OCI-LY1 (cell line): ENCODE data around the gene SLC28A1.

Experiments used
- H2AFZ ChIP-seq: fragments of 200-600 bp; sonication (generic), shearing (Covaris generic); 2 replicates; pipeline ENCODE4 v1.6.0; 2014; ENCODE audit warnings: antibody characterized with exemption, mild to moderate bottlenecking, low read length
- H3F3A ChIP-seq: fragments of 200-600 bp; sonication (generic), shearing (Covaris generic); 2 replicates; pipeline ENCODE4 v1.6.0; 2014; ENCODE audit warnings: mild to moderate bottlenecking, antibody characterized with exemption, low read length, moderate library complexity; ENCODE audit not compliant: insufficient read depth
- H3K27ac ChIP-seq: fragments of 200-600 bp; sonication (generic); 2 replicates; pipeline ENCODE4 v1.5.1; 2014; ENCODE audit warnings: low read length, mixed run types, mild to moderate bottlenecking, low read depth; ENCODE audit not compliant: poor library complexity, severe bottlenecking
- H3K27me3 ChIP-seq: fragments of 200-600 bp; sonication (generic); 2 replicates; pipeline ENCODE4 v1.6.0; 2014; ENCODE audit warnings: antibody characterized with exemption, mild to moderate bottlenecking, low read length, moderate library complexity; ENCODE audit not compliant: insufficient read depth
- H3K36me3 ChIP-seq: fragments of 200-600 bp; sonication (generic); 2 replicates; pipeline ENCODE4 v1.6.1; 2014; ENCODE audit warnings: mild to moderate bottlenecking, antibody characterized with exemption, low read length, moderate library complexity, mixed read lengths; ENCODE audit not compliant: insufficient read depth
- H3K4me1 ChIP-seq: fragments of 200-600 bp; sonication (generic); 2 replicates; pipeline ENCODE4 v1.5.1; 2014; ENCODE audit warnings: mild to moderate bottlenecking, low read length, moderate library complexity; ENCODE audit not compliant: insufficient read depth, severe bottlenecking
- H3K4me2 ChIP-seq: fragments of 200-600 bp; sonication (generic), shearing (Covaris generic); 2 replicates; pipeline ENCODE4 v1.6.1; 2014; ENCODE audit warnings: low read length
- H3K4me3 ChIP-seq: fragments of 200-600 bp; sonication (generic); 2 replicates; pipeline ENCODE4 v1.5.1; 2014; ENCODE audit warnings: low read length, low read depth, mild to moderate bottlenecking, mixed read lengths; ENCODE audit not compliant: poor library complexity, severe bottlenecking
- H3K79me2 ChIP-seq: fragments of 200-600 bp; shearing (Covaris generic); 2 replicates; pipeline ENCODE4 v1.6.1; 2016; ENCODE audit warnings: mixed run types, low read length, mixed read lengths; ENCODE audit not compliant: insufficient read depth
- H3K9ac ChIP-seq: fragments of 200-600 bp; sonication (generic), shearing (Covaris generic); 2 replicates; pipeline ENCODE4 v1.6.1; 2014; ENCODE audit warnings: mild to moderate bottlenecking, low read length, mixed read lengths
- H3K9me2 ChIP-seq: fragments of 200-600 bp; sonication (generic), shearing (Covaris generic); 2 replicates; pipeline ENCODE4 v1.6.1; 2014; ENCODE audit warnings: low read depth, mild to moderate bottlenecking, low read length, mixed read lengths
- H3K9me3 ChIP-seq: fragments of 200-600 bp; shearing (Covaris generic); 2 replicates; pipeline ENCODE4 v1.6.1; 2014; ENCODE audit warnings: low read length, mixed read lengths
- H4K20me1 ChIP-seq: fragments of 200-600 bp; sonication (generic), shearing (Covaris generic); 2 replicates; pipeline ENCODE4 v1.6.0; 2016; ENCODE audit warnings: mild to moderate bottlenecking, low read length; ENCODE audit not compliant: insufficient read depth
- CTCF ChIP-seq: fragments of 200-600 bp; sonication (generic), shearing (Covaris generic); IDR thresholded peaks from 2 replicates; pipeline ENCODE4 v1.5.1; 2017; ENCODE audit warnings: mild to moderate bottlenecking, antibody characterized with exemption, low read length, moderate library complexity, mixed read lengths
- EZH2 ChIP-seq: fragments of 200-600 bp; sonication (generic), shearing (Covaris generic); IDR thresholded peaks from 2 replicates; pipeline ENCODE4 v1.8.0; 2017; ENCODE audit warnings: borderline replicate concordance, mixed run types, mild to moderate bottlenecking, antibody characterized with exemption, low read length, moderate library complexity, mixed read lengths

Gene SLC28A1

GRCh38 chr15:84888639-84889038 lies 4.2 kb downstream of the SLC28A1 start:
- TF ChIP-seq CTCF (no peak), EZH2 (no peak)
- Histone ChIP-seq H3K4me1 (no peaks in the 10 kb centered on the region), H3K27me3 (no peaks in the 10 kb centered on the region)

GRCh38 chr15:84889313-84889990 lies 5.0 kb downstream of the SLC28A1 start:
- H3K9me3 ChIP-seq, result no peaks in the 10 kb centered on the region
- no peaks in the 10 kb centered on the region for H3K36me3 ChIP-seq
- H3F3A ChIP-seq, result no peaks in the 10 kb centered on the region
- H3K9me2 ChIP-seq, result no peaks in the 10 kb centered on the region
- no peak overlapping the region for H3K27ac ChIP-seq
- H3K4me1 ChIP-seq, result no peaks in the 10 kb centered on the region
- no peak overlapping the region for H2AFZ ChIP-seq
- no peaks in the 10 kb centered on the region for H3K27me3 ChIP-seq
- no peaks in the 10 kb centered on the region for H4K20me1 ChIP-seq
- H3K79me2 ChIP-seq, result no peaks in the 10 kb centered on the region
- TF ChIP-seq EZH2 (no peak), CTCF (no peak)
- H3K9ac ChIP-seq, result no peak overlapping the region
- H3K4me2 ChIP-seq, result no peak overlapping the region
- H3K4me3 ChIP-seq, result no peak overlapping the region

More at GRCh38 chr15:84888639-84889038, 4.2 kb downstream of the SLC28A1 start:
- H3K4me2 ChIP-seq, result no peak overlapping the region
- H3K9me3 ChIP-seq, result no peaks in the 10 kb centered on the region
- no peaks in the 10 kb centered on the region for H3K9me2 ChIP-seq
- H3K4me3 ChIP-seq, result no peak overlapping the region
- H2AFZ ChIP-seq, result no peak overlapping the region
- H3K27ac ChIP-seq, result no peak overlapping the region
- no peaks in the 10 kb centered on the region for H3K36me3 ChIP-seq
- no peak overlapping the region for H3K9ac ChIP-seq
- H3F3A ChIP-seq, result no peaks in the 10 kb centered on the region
- no peaks in the 10 kb centered on the region for H3K79me2 ChIP-seq
- no peaks in the 10 kb centered on the region for H4K20me1 ChIP-seq

- Histone ChIP-seq H3K9me3 (no peaks in the 10 kb centered on the region), H3K9ac (no peak overlapping the region), H3K9me2 (no peaks in the 10 kb centered on the region), H3K27me3 (no peaks in the 10 kb centered on the region), H2AFZ (no peak overlapping the region), H3K4me1 (no peaks in the 10 kb centered on the region), H4K20me1 (no peaks in the 10 kb centered on the region), H3K27ac (no peak overlapping the region), H3K4me3 (no peak overlapping the region), H3F3A (no peaks in the 10 kb centered on the region), H3K79me2 (no peaks in the 10 kb centered on the region), H3K4me2 (no peak overlapping the region), H3K36me3 (no peaks in the 10 kb centered on the region)
- TF ChIP-seq CTCF, result peak; percentile 25; the same call in 1 of the 2 replicates
- no peak for TF ChIP-seq EZH2
Observed at GRCh38 chr15:84889991-84890669, 5.7 kb downstream of the SLC28A1 start.
